Lower leg skin (tissue), 4 donors: ENCODE measurements around the gene C22orf15. TPM values are rescaled to one million over a fixed set of nuclear protein-coding genes. Genes with fewer than 3 reads are reported as not detected.

ENCODE experiments used
- DNase-seq, 2 donors: peaks; one replicate each; pipeline ENCODE4 v3.0.0-alpha.2; 2019; ENCODE audit warnings: low spot score in 2 of 2
- H3K4me3 ChIP-seq: fragments of 200-600 bp; sonication (generic); 2 replicates; pipeline ENCODE4 v1.5.1; 2017; ENCODE audit warnings: mild to moderate bottlenecking, low read depth; ENCODE audit not compliant: poor library complexity, severe bottlenecking
- CTCF ChIP-seq, 3 donors: fragments of 450-650 bp; IDR thresholded peaks; one replicate each; pipeline ENCODE4 v1.5.1; 2016; ENCODE audit warnings: antibody characterized with exemption in 3 of 3, mild to moderate bottlenecking in 3 of 3, moderate library complexity in 2 of 3
- POLR2A ChIP-seq, 2 donors: fragments of 450-650 bp; IDR thresholded peaks; one replicate each; pipeline ENCODE4 v1.6.1; 2016 to 2017; ENCODE audit warnings: antibody characterized with exemption in 2 of 2, mild to moderate bottlenecking in 1 of 2, moderate library complexity in 1 of 2
- WGBS, 2 donors: methylation state at CpG; one replicate each; pipeline ENCODE4 v1.1.5; 2018; 5-methylcytosine and 5-hydroxymethylcytosine counted together
- intact Hi-C: fragments of 100-400 bp; cut with DNase I; formaldehyde crosslinking; loops from one replicate; pipeline ENCODE4 v1.15.0; 2023; ENCODE audit warnings: low total_unique reads
- total RNA-seq, 4 donors: library from RNA; depleted of rRNA; stranded (reverse); fragments of >200 nt; gene quantifications; one replicate each; pipeline ENCODE4 v1.1.0, GENCODE V29; 2016

Gene C22orf15
- total RNA-seq, 4 donors from 2014 or later, result not detected

GRCh38 chr22:23772649-23773473 lies 10.1 kb downstream of the C22orf15 start, which contains the start of gene MMP11:
Gene MMP11 (plus strand): TSS chr22:23772849. CDS start chr22:23772871, 22 bp downstream.
- DNase-seq, result no peak
- intact Hi-C loops, result no loop called here
- 6 to 9% methylated on average over 23 to 24 of the region's 79 CpGs for WGBS, 2 donors
- peak within 1 kb of the TSS; percentile 27 for H3K4me3 ChIP-seq
- no peak for TF ChIP-seq CTCF (IDR thresholded peaks at IDR 0.05)
- no peak for TF ChIP-seq POLR2A (IDR thresholded peaks at IDR 0.05)

GRCh38 chr22:23773483-23774113 lies 10.8 kb downstream of the C22orf15 start:
- TF ChIP-seq POLR2A (IDR thresholded peaks at IDR 0.05), result no peak
- TF ChIP-seq CTCF (IDR thresholded peaks at IDR 0.05), result no peak
- intact Hi-C loops, result no loop called here
- no peak for DNase-seq
- peak overlapping the region; percentile 27 for H3K4me3 ChIP-seq
- whole genome bisulfite sequencing, 2 donors, result 54 to 68% methylated on average over 7 of the region's 7 CpGs

- DNase-seq, result no peak
- no peak overlapping the region for H3K4me3 ChIP-seq
- WGBS, 2 donors, result 74 to 85% methylated on average over 12 of the region's 12 CpGs
- no peak for TF ChIP-seq CTCF (IDR thresholded peaks at IDR 0.05)
- TF ChIP-seq POLR2A (IDR thresholded peaks at IDR 0.05), result no peak
- intact Hi-C loops, result no loop called here
Observed at GRCh38 chr22:23774114-23774921, 11.5 kb downstream of the C22orf15 start.

- intact Hi-C loops, result no loop called here
- 68 to 73% methylated on average over 2 of the region's 2 CpGs for WGBS, 2 donors
- TF ChIP-seq POLR2A (IDR thresholded peaks at IDR 0.05), result no peak
- no peak overlapping the region for H3K4me3 ChIP-seq
- DNase-seq, result no peak
Observed at GRCh38 chr22:23774922-23775436, 12.2 kb downstream of the C22orf15 start.

GRCh38 chr22:23775779-23776375 lies 13.1 kb downstream of the C22orf15 start:
- intact Hi-C loops, result no loop called here
- WGBS, 2 donors, result 75 to 77% methylated on average over 3 of the region's 3 CpGs
- no peak overlapping the region for H3K4me3 ChIP-seq
- DNase-seq, result no peak
- no peak for TF ChIP-seq CTCF (IDR thresholded peaks at IDR 0.05)
